K562 (cell line): ENCODE measurements around the gene PANK2. TPM values are rescaled to one million over a fixed set of nuclear protein-coding genes. Genes with fewer than 3 reads are reported as not detected.

Experiments
- ATAC-seq: fragments of 200-7000 bp; cut with Tn5 transposase; 3 replicates; pipeline ENCODE4 v1.9.1; 2020; ENCODE audit warnings: moderate library complexity
- BruUV-seq: library from RNA; stranded (reverse); fragments of 400-500 nt; replicated peaks from 2 replicates; lab custom pipeline; 2021; lab: Mats Ljungman, UMichigan
- CTCF ChIA-PET: fragments of 300-600 bp; formaldehyde crosslinking; extraction: SDS; loops from one replicate; lab custom pipeline; 2021; ENCODE audit warnings: low intra/inter-chr PET ratio; lab: Yijun Ruan, JAX
- POLR2A ChIA-PET: fragments of 300-600, 350-650 bp; sonication (Branson Sonifier 250); formaldehyde crosslinking; extraction: SDS; loops from one replicate; lab custom pipeline; 2021; ENCODE audit warnings: antibody characterized with exemption, inconsistent platforms; lab: Yijun Ruan, JAX
- DNase-seq, 4 experiments: peaks; one replicate each; pipeline versions ENCODE4 v3.0.0 to v3.0.0-alpha.2; 2011 to 2018; ENCODE audit warnings: low spot score in 3 of 4, mixed read lengths in 3 of 4; ENCODE audit errors: extremely low read depth in 1 of 4
- FAIRE-seq: peaks from 2 replicates; lab custom pipeline; 2011; peaks lifted over from hg19 to GRCh38; lab: Jason Lieb, UNC
- H2AFZ ChIP-seq: 2 replicates; pipeline ENCODE4 v1.6.0; 2011; ENCODE audit warnings: low read depth, low read length, control low read depth, inconsistent platforms
- H3K27ac ChIP-seq: fragments of 200-600 bp; 3 replicates; pipeline ENCODE4 v1.8.0; 2011; ENCODE audit warnings: low read depth, mild to moderate bottlenecking, control low read depth, inconsistent platforms, low read length, moderate library complexity, mixed read lengths; ENCODE audit errors: extremely low read depth
- H3K27me3 ChIP-seq, 2 experiments: fragments of 300-600 bp in 1 of 2; 2 replicates in 1 of 2; 3 replicates in 1 of 2; pipeline versions ENCODE4 v1.6.0 to v1.8.0; 2011; ENCODE audit warnings: inconsistent platforms in 2 of 2, low read length in 2 of 2, mild to moderate bottlenecking in 1 of 2, mixed read lengths in 1 of 2, moderate library complexity in 1 of 2; ENCODE audit not compliant: control insufficient read depth in 2 of 2, insufficient read depth in 2 of 2
- H3K36me3 ChIP-seq: fragments of 300-600 bp; 3 replicates; pipeline ENCODE4 v1.8.0; 2011; ENCODE audit warnings: mild to moderate bottlenecking, low read length, inconsistent platforms; ENCODE audit not compliant: control insufficient read depth, insufficient read depth
- H3K4me1 ChIP-seq, 2 experiments: fragments of 200-600 bp in 1 of 2; replicated peaks in 1 of 2; 2 replicates in 1 of 2; 3 replicates in 1 of 2; pipeline versions ENCODE4 v1.5.1 to v1.8.0; 2011; ENCODE audit warnings: inconsistent platforms in 2 of 2, low read length in 2 of 2, mild to moderate bottlenecking in 1 of 2, mixed read lengths in 1 of 2, moderate library complexity in 1 of 2; ENCODE audit not compliant: control insufficient read depth in 2 of 2, insufficient read depth in 2 of 2
- H3K4me2 ChIP-seq: 2 replicates; pipeline ENCODE4 v1.6.1; 2011; ENCODE audit warnings: low read length, control low read depth, inconsistent platforms, mixed read lengths; ENCODE audit not compliant: insufficient read depth
- H3K4me3 ChIP-seq: fragments of 200-600 bp; sonication (generic), shearing (Covaris generic); 2 replicates; pipeline ENCODE4 v1.5.1; 2016; ENCODE audit warnings: control low read depth, inconsistent platforms
- H3K79me2 ChIP-seq: fragments of 200-600 bp; 3 replicates; pipeline ENCODE4 v1.8.0; 2011; ENCODE audit warnings: low read length, inconsistent platforms; ENCODE audit not compliant: control insufficient read depth, insufficient read depth
- H3K9ac ChIP-seq, 2 experiments: 2 replicates each; pipeline versions ENCODE4 v1.6.0 to v1.6.1; 2011; ENCODE audit warnings: low read depth in 2 of 2, low read length in 2 of 2, control low read depth in 1 of 2, inconsistent platforms in 1 of 2, mild to moderate bottlenecking in 1 of 2, mixed read lengths in 1 of 2; ENCODE audit not compliant: insufficient read depth in 1 of 2
- H3K9me1 ChIP-seq: one replicate; pipeline ENCODE4 v1.6.0; 2011; ENCODE audit warnings: inconsistent platforms, mild to moderate bottlenecking, low read length, moderate library complexity; ENCODE audit not compliant: control insufficient read depth, insufficient read depth
- H3K9me3 ChIP-seq: replicated peaks from 2 replicates; pipeline ENCODE4 v1.5.1; 2011; ENCODE audit warnings: low read depth, low read length, inconsistent platforms; ENCODE audit not compliant: control insufficient read depth, insufficient read depth
- H4K20me1 ChIP-seq: replicated peaks from 2 replicates; pipeline ENCODE4 v1.6.1; 2011; ENCODE audit warnings: low read length, inconsistent platforms, mixed read lengths; ENCODE audit not compliant: control insufficient read depth, insufficient read depth
- ATF1 ChIP-seq, 2 experiments: fragments of 450-650 bp in 1 of 2; IDR thresholded peaks; 2 replicates each; pipeline ENCODE4 v1.6.1; 2016; ENCODE audit warnings: missing compliant biosample characterization in 1 of 2, missing genetic modification characterization in 1 of 2
- CCNT2 ChIP-seq: IDR thresholded peaks from 2 replicates; pipeline ENCODE4 v1.6.1; 2011; ENCODE audit warnings: borderline replicate concordance, low read depth, mild to moderate bottlenecking, moderate library complexity, mixed read lengths, low read length; ENCODE audit not compliant: insufficient read length; ENCODE audit errors: extremely low read depth
- DNMT1 ChIP-seq: fragments of 450-650 bp; IDR thresholded peaks from 2 replicates; pipeline ENCODE4 v1.6.1; 2016; ENCODE audit warnings: antibody characterized with exemption, mild to moderate bottlenecking
- ELK1 ChIP-seq: sonication (generic); formaldehyde crosslinking; IDR thresholded peaks from 2 replicates; pipeline ENCODE4 v1.8.1; 2022; ENCODE audit warnings: missing genetic modification reagents
- GATAD2A ChIP-seq: fragments of 450-650 bp; IDR thresholded peaks from 2 replicates; pipeline ENCODE4 v1.6.1; 2017
- IRF2 ChIP-seq: sonication (generic); formaldehyde crosslinking; IDR thresholded peaks from 2 replicates; pipeline ENCODE4 v1.8.1; 2022; ENCODE audit warnings: mild to moderate bottlenecking, missing genetic modification reagents
- NFIC ChIP-seq: fragments of 450-650 bp; IDR thresholded peaks from 2 replicates; pipeline ENCODE4 v1.6.1; 2017; ENCODE audit warnings: mild to moderate bottlenecking, inconsistent platforms
- TARDBP ChIP-seq: fragments of 450-650 bp; IDR thresholded peaks from 2 replicates; pipeline ENCODE4 v1.6.1; 2016
- TCF15 ChIP-seq: fragments of 250-450 bp; sonication (Bioruptor Pico); IDR thresholded peaks from 2 replicates; pipeline ENCODE4 v1.8.0; 2022; ENCODE audit warnings: moderate library complexity, mild to moderate bottlenecking, inconsistent platforms
- ZNF76 ChIP-seq: fragments of 250-450 bp; sonication (Bioruptor Pico); IDR thresholded peaks from 2 replicates; pipeline ENCODE4 v1.4.0; 2020; ENCODE audit warnings: mild to moderate bottlenecking, moderate library complexity, borderline replicate concordance
- WGBS: fragments of 100-300 bp; shearing (Covaris generic); methylation state at CpG from one replicate; pipeline ENCODE4 v1.1.6; 2016; ENCODE audit warnings: low coverage, mixed read lengths; ENCODE audit not compliant: insufficient coverage; ENCODE audit errors: missing lambda C conversion rate; 5-methylcytosine and 5-hydroxymethylcytosine counted together
- in situ Hi-C: fragments of 300-500 bp; cut with MboI; formaldehyde crosslinking; loops from 4 replicates; pipeline ENCODE4 v1.15.0; 2018; ENCODE audit warnings: inconsistent platforms, mixed read lengths
- intact Hi-C: fragments of 100-400 bp; cut with micrococcal nuclease; formaldehyde crosslinking; loops from 2 replicates; pipeline ENCODE4 v1.14.2; 2022
- polyA plus RNA-seq, 8 experiments: library from polyadenylated mRNA; depleted of rRNA in 4 of 8; stranded (reverse) in 5 of 8; unstranded in 3 of 8; fragments of >200 nt; fragmentation: Nextera tagmentation in 2 of 8; fragmentation: Illumina TruSeq in 1 of 8; extraction: Ambion mirVana in 2 of 8; extraction: Trizol in 1 of 8; gene quantifications; 2 replicates each; pipeline versions ENCODE4 v1.2.1 to v1.2.3, GENCODE V29; 2011 to 2014; ENCODE audit warnings: inconsistent platforms in 1 of 8, missing spikeins in 1 of 8
- total RNA-seq, 7 experiments: library from RNA; depleted of rRNA in 6 of 7; stranded (reverse); fragments of >200 nt in 6 of 7; fragmentation: Illumina TruSeq in 2 of 7; extraction: Trizol in 2 of 7; gene quantifications; 2 replicates each; pipeline versions ENCODE4 v1.2.1 to v1.2.3, GENCODE V29; 2011 to 2021; ENCODE audit warnings: low replicate concordance in 1 of 7

The PANK2 gene
- total and polyA plus RNA-seq, 9 of the 15 experiments (the other 6 are each of a cell fraction or from before 2014, with no cell fraction given), result 14.9 to 43.5 (median 31.4) TPM

- no peak for FAIRE-seq
- H3K4me2 ChIP-seq, result no peak overlapping the region
- ChIA-PET CTCF (no interaction called here), POLR2A (interaction anchor here (0.6 to 0.9 kb wide), 2 partner anchors 10 to 135 kb away, joined by 3 read pairs; no protein-coding TSS in a partner anchor)
- no peaks in the 10 kb centered on the region; the same call in 2 of the 3 replicates for H3K79me2 ChIP-seq
- no peaks in the 10 kb centered on the region for H3K9me3 ChIP-seq
- no peak overlapping the region for H3K27ac ChIP-seq
- H3K36me3 ChIP-seq, result peaks cover 55% of the 10 kb centered on the region
- 0 out of 2 replicates have a peak, but pooled peaks cover 7% of the 10 kb centered on the region for H4K20me1 ChIP-seq
- WGBS, result 85% methylated on average over 4 of the region's 4 CpGs
- peak; percentile 31; the same call in 1 of the 2 replicates for TF ChIP-seq NFIC
- no peak for TF ChIP-seq CCNT2
- peaks cover 4% of the 10 kb centered on the region for H3K9me1 ChIP-seq
- in situ Hi-C loops, result no loop called here
- BruUV-seq, result no TSS peak
- no peak overlapping the region for H2AFZ ChIP-seq
- no peaks in the 10 kb centered on the region for H3K27me3 ChIP-seq
- H3K4me1 ChIP-seq, result peaks cover 11 to 25% of the 10 kb centered on the region in 2 experiments; a peak in 3 of 5 replicates
- H3K9ac ChIP-seq, result no peak overlapping the region
- no peak overlapping the region for H3K4me3 ChIP-seq
- no peak for ATAC-seq
- DNase-seq, result no peak
- intact Hi-C loops, result loop anchor here (5.0 kb wide), 1 partner anchor 160 kb away; no protein-coding TSS in a partner anchor
Measured at GRCh38 chr20:3932277-3932676, 43.1 kb downstream of the PANK2 start.

GRCh38 chr20:3932681-3933080 lies 43.5 kb downstream of the PANK2 start:
- Histone ChIP-seq H3K27me3 (no peaks in the 10 kb centered on the region), H2AFZ (no peak overlapping the region), H3K27ac (no peak overlapping the region), H3K9ac (no peak overlapping the region), H3K4me2 (no peak overlapping the region), H3K9me1 (peaks cover 4% of the 10 kb centered on the region), H3K4me1 (peaks cover 11 to 25% of the 10 kb centered on the region in 2 experiments; a peak in 3 of 5 replicates), H3K4me3 (no peak overlapping the region), H3K79me2 (no peaks in the 10 kb centered on the region; the same call in 2 of the 3 replicates), H3K9me3 (no peaks in the 10 kb centered on the region), H3K36me3 (peaks cover 59% of the 10 kb centered on the region), H4K20me1 (0 out of 2 replicates have a peak, but pooled peaks cover 7% of the 10 kb centered on the region)
- TF ChIP-seq TARDBP (no peak), GATAD2A (no peak), ZNF76 (CRISPR knock-in tag) (no peak), DNMT1 (no peak), TCF15 (CRISPR knock-in tag) (no peak), ELK1 (CRISPR knock-in tag) (no peak), ATF1 (CRISPR knock-in tag; IDR thresholded peaks at IDR 0.05) (no peak), ATF1 (tag; IDR thresholded peaks at IDR 0.05) (no peak), IRF2 (CRISPR knock-in tag) (0 out of 2 replicates have a peak, but pooled peaks have one; percentile 71)
- intact Hi-C loops, result loop anchor here (5.0 kb wide), 1 partner anchor 160 kb away; no protein-coding TSS in a partner anchor
- no peak for DNase-seq
- CTCF ChIA-PET, result no interaction called here
- no TSS peak for BruUV-seq
- in situ Hi-C loops, result no loop called here
- no peak for FAIRE-seq
- WGBS, result 87% methylated on average over 6 of the region's 6 CpGs
- POLR2A ChIA-PET, result interaction anchor here (0.6 to 0.9 kb wide), 2 partner anchors 11 to 134 kb away, joined by 3 read pairs; no protein-coding TSS in a partner anchor
- no peak for ATAC-seq
